HG03342 (cell line): ENCODE data around the gene FLNA.
"Not testable (repeated sequence)": the region's sequence is repeated elsewhere in the genome, so short reads cannot be mapped to it uniquely, and the experiment has no call there.

Experiments used
- ATAC-seq: cut with Tn5 transposase; IDR thresholded peaks from one replicate; pipeline ENCODE4 v1.9.1; 2021; ENCODE audit warnings: mild to moderate bottlenecking, moderate library complexity; ENCODE audit not compliant: unreplicated experiment

FLNA gene

GRCh38 chrX:154343620-154344019 lies 30.8 kb downstream of the FLNA start:
- peak; percentile 29 for ATAC-seq

- not testable (repeated sequence) for ATAC-seq
Measured at GRCh38 chrX:154343063-154343462, 31.4 kb downstream of the FLNA start.

- ATAC-seq, result peak; percentile 64
Measured at GRCh38 chrX:154341399-154342298, 32.8 kb downstream of the FLNA start.

GRCh38 chrX:154334496-154334895 lies 39.9 kb downstream of the FLNA start:
- ATAC-seq, result no peak

- ATAC-seq, result peak; percentile 62
Measured at GRCh38 chrX:154333837-154334271, 40.6 kb downstream of the FLNA start.

- no peak for ATAC-seq
Measured at GRCh38 chrX:154333116-154333515, 41.3 kb downstream of the FLNA start.

- ATAC-seq, result no peak
Measured at GRCh38 chrX:154332561-154332960, 41.9 kb downstream of the FLNA start.

- no peak for ATAC-seq
Measured at GRCh38 chrX:154329294-154329693, 45.1 kb downstream of the FLNA start.

GRCh38 chrX:154328646-154329045 lies 45.8 kb downstream of the FLNA start:
- ATAC-seq, result no peak

- no peak for ATAC-seq
Measured at GRCh38 chrX:154327038-154327820, 47.2 kb downstream of the FLNA start.

- no peak for ATAC-seq
Measured at GRCh38 chrX:154325541-154325940, 48.9 kb downstream of the FLNA start.

GRCh38 chrX:154323537-154323936 lies 50.9 kb downstream of the FLNA start:
- ATAC-seq, result no peak

GRCh38 chrX:154322890-154323289 lies 51.5 kb downstream of the FLNA start:
- ATAC-seq, result no peak

GRCh38 chrX:154321594-154321993 lies 52.8 kb downstream of the FLNA start:
- ATAC-seq, result no peak

GRCh38 chrX:154321152-154321551 lies 53.3 kb downstream of the FLNA start:
- no peak for ATAC-seq

GRCh38 chrX:154320406-154320805 lies 54.0 kb downstream of the FLNA start:
- ATAC-seq, result no peak

GRCh38 chrX:154317391-154317995 lies 56.9 kb downstream of the FLNA start:
- no peak for ATAC-seq

GRCh38 chrX:154315416-154315815 lies 59.0 kb downstream of the FLNA start:
- no peak for ATAC-seq

GRCh38 chrX:154313147-154313546 lies 61.3 kb downstream of the FLNA start:
- no peak for ATAC-seq

- ATAC-seq, result no peak
Measured at GRCh38 chrX:154312116-154312515, 62.3 kb downstream of the FLNA start.
